PC-3 (cell line): ENCODE measurements around the gene CD79A. TPM values are rescaled to one million over a fixed set of nuclear protein-coding genes. Genes with fewer than 3 reads are reported as not detected.

Experiments used
- ATAC-seq: fragments of 200-7000 bp; cut with Tn5 transposase; 2 replicates; pipeline ENCODE4 v1.9.1; 2020; ENCODE audit warnings: mild to moderate bottlenecking, moderate library complexity
- BruUV-seq: library from RNA; stranded (reverse); fragments of 400-500 nt; replicated peaks from 2 replicates; lab custom pipeline; 2021; lab: Mats Ljungman, UMichigan
- CTCF ChIA-PET: fragments of 300-600 bp; sonication (Branson Sonifier 250); formaldehyde crosslinking; loops from one replicate; lab custom pipeline; 2022; ENCODE audit warnings: antibody characterized with exemption; lab: Charles Lee
- POLR2A ChIA-PET: fragments of 300-600 bp; sonication (Branson Sonifier 250); formaldehyde crosslinking; loops from one replicate; lab custom pipeline; 2022; ENCODE audit warnings: antibody characterized with exemption; ENCODE audit not compliant: unreplicated experiment; lab: Charles Lee
- DNase-seq: peaks from one replicate; pipeline ENCODE4 v3.0.0-alpha.2; 2015
- H2AFZ ChIP-seq: fragments of 300-600 bp; sonication (generic); 2 replicates; pipeline ENCODE4 v1.6.0; 2016; ENCODE audit warnings: antibody characterized with exemption, low read length
- H3F3A ChIP-seq: fragments of 300-600 bp; sonication (generic); one replicate; pipeline ENCODE4 v1.6.0; 2017; ENCODE audit warnings: antibody characterized with exemption, low read length, control low read depth, mild to moderate bottlenecking; ENCODE audit not compliant: unreplicated experiment
- H3K27ac ChIP-seq: fragments of 300-600 bp; sonication (generic); 2 replicates; pipeline ENCODE4 v1.5.1; 2016; ENCODE audit warnings: mild to moderate bottlenecking, low read length
- H3K27me3 ChIP-seq: fragments of 300-600 bp; sonication (generic); 2 replicates; pipeline ENCODE4 v1.6.1; 2016; ENCODE audit warnings: low read length, mixed read lengths
- H3K36me3 ChIP-seq: fragments of 300-600 bp; sonication (generic); 2 replicates; pipeline ENCODE4 v1.6.1; 2016; ENCODE audit warnings: low read depth, mixed run types, low read length, mixed read lengths
- H3K4me1 ChIP-seq: fragments of 300-600 bp; sonication (generic); 2 replicates; pipeline ENCODE4 v1.5.1; 2016; ENCODE audit warnings: low read length; ENCODE audit not compliant: insufficient read depth
- H3K4me2 ChIP-seq: fragments of 300-600 bp; sonication (generic); 2 replicates; pipeline ENCODE4 v1.6.0; 2016; ENCODE audit warnings: low read length
- H3K4me3 ChIP-seq: fragments of 300-600 bp; sonication (generic); 2 replicates; pipeline ENCODE4 v1.5.1; 2016; ENCODE audit warnings: mild to moderate bottlenecking, low read length, mixed read lengths
- H3K79me2 ChIP-seq: fragments of 300-600 bp; sonication (generic); 2 replicates; pipeline ENCODE4 v1.6.1; 2017; ENCODE audit warnings: low read length, mixed read lengths
- H3K9ac ChIP-seq: fragments of 300-600 bp; sonication (generic); 2 replicates; pipeline ENCODE4 v1.6.0; 2016; ENCODE audit warnings: mild to moderate bottlenecking, low read length
- H3K9me2 ChIP-seq: fragments of 300-600 bp; sonication (generic); replicated peaks from 2 replicates; pipeline ENCODE4 v1.6.1; 2016; ENCODE audit warnings: mixed run types, low read length, mixed read lengths
- H3K9me3 ChIP-seq: fragments of 300-600 bp; sonication (generic); 2 replicates; pipeline ENCODE4 v1.6.1; 2016; ENCODE audit warnings: low read length, mixed read lengths
- H4K20me1 ChIP-seq: fragments of 300-600 bp; sonication (generic); 2 replicates; pipeline ENCODE4 v1.6.1; 2016; ENCODE audit warnings: low read length, mixed read lengths
- EZH2 ChIP-seq: fragments of 300-600 bp; sonication (generic); IDR thresholded peaks from one replicate; pipeline ENCODE4 v1.6.1; 2017; ENCODE audit warnings: antibody characterized with exemption, mild to moderate bottlenecking, low read length; ENCODE audit not compliant: unreplicated experiment
- EZH2phosphoT487 ChIP-seq: fragments of 300-600 bp; sonication (generic); IDR thresholded peaks from 2 replicates; pipeline ENCODE4 v1.6.1; 2018; ENCODE audit warnings: mild to moderate bottlenecking, antibody characterized with exemption, low read length, borderline replicate concordance
- intact Hi-C: fragments of 100-400 bp; cut with micrococcal nuclease; formaldehyde crosslinking; loops from 2 replicates; pipeline ENCODE4 v1.9.0; 2023
- total RNA-seq: library from RNA; depleted of rRNA; stranded (reverse); fragments of >200 nt; gene quantifications from 2 replicates; pipeline ENCODE4 v1.2.3, GENCODE V29; 2014
- TF ChIP-seq, protein P1 (sequence below): fragments of 300-600 bp; sonication (generic); conservative IDR thresholded peaks from 2 replicates; pipeline ENCODE4 v1.5.1; 2017; ENCODE audit warnings: antibody characterized with exemption, low read depth, mild to moderate bottlenecking, low read length

CD79A gene
- total RNA-seq, 1 experiment from 2014 or later: 0.11 TPM

DNA sequence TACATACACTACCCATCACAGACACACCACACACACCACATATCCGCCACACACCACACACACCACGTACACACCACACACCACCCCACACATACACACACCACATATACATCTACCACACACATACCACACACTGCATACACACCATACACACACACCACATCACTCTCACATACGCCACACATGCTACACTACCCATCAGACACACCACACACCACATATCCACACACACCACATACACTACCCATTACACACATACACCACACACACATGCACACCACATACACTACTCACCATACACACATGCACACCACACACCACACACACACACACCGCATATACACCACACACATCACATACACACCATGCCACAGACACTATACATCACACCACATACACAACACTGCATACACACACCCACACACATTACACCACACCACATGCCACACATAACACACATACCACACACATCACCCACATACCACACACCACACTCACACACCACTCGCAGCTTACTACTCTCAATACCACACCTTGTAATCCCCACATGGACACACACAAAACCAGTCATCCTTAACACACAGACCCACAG is 41.7 kb downstream of the CD79A start:
- Histone ChIP-seq H3F3A (no peaks in the 10 kb centered on the region), H2AFZ (no peak overlapping the region), H3K36me3 (no peaks in the 10 kb centered on the region), H3K27me3 (peaks cover 18% of the 10 kb centered on the region), H3K79me2 (no peaks in the 10 kb centered on the region), H4K20me1 (no peaks in the 10 kb centered on the region), H3K9ac (no peak overlapping the region), H3K27ac (no peak overlapping the region), H3K9me2 (no peaks in the 10 kb centered on the region), H3K9me3 (no peaks in the 10 kb centered on the region), H3K4me3 (no peak overlapping the region), H3K4me1 (no peaks in the 10 kb centered on the region), H3K4me2 (no peak overlapping the region)
- ChIA-PET POLR2A (no interaction called here), CTCF (no interaction called here)
- TF ChIP-seq EZH2phosphoT487 (no peak), EZH2 (no peak)
- DNase-seq (no peak), ATAC-seq (no peak)
- no TSS peak for BruUV-seq
- intact Hi-C loops: no loop called here

DNA sequence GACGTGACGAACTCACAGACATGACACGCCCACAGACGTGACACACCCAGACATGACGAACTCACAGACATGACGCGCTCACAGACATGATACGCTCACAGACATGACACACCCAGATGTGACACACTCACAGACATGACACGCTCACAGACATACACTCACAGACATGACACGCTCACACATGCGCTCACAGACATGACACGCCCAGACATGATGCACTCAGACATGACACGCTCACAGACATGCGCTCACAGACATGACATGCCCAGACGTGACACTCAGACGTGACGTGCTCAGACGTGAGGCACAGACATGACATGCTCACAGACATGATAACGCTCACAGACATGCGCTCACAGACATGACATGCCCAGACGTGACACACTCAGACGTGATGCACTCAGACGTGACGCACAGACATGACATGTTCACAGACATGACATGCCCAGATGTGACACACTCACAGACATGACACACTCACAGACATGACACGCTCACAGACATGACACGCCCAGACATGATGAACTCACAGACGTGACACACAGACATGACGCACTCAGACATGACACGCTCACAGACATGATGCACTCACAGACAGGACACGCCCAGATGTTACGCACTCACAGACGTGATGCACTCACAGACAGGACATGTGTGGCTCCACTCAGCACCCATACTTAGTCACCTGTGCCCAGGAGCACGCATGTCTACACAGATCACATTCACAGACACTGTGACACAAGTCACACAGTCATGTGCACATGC is 43.1 kb downstream of the CD79A start:
- Histone ChIP-seq H3K4me2 (no peak overlapping the region), H3F3A (no peaks in the 10 kb centered on the region), H3K27ac (no peak overlapping the region), H3K9ac (no peak overlapping the region), H3K27me3 (peaks cover 11% of the 10 kb centered on the region), H3K4me1 (no peaks in the 10 kb centered on the region), H3K9me3 (no peaks in the 10 kb centered on the region), H3K9me2 (no peaks in the 10 kb centered on the region), H3K36me3 (no peaks in the 10 kb centered on the region), H2AFZ (no peak overlapping the region), H3K79me2 (no peaks in the 10 kb centered on the region), H4K20me1 (no peaks in the 10 kb centered on the region), H3K4me3 (no peak overlapping the region)
- ChIA-PET POLR2A (no interaction called here), CTCF (no interaction called here)
- TF ChIP-seq EZH2: no peak
- BruUV-seq: no TSS peak
- ATAC-seq: no peak
- intact Hi-C loops: no loop called here
- no peak for DNase-seq

DNA sequence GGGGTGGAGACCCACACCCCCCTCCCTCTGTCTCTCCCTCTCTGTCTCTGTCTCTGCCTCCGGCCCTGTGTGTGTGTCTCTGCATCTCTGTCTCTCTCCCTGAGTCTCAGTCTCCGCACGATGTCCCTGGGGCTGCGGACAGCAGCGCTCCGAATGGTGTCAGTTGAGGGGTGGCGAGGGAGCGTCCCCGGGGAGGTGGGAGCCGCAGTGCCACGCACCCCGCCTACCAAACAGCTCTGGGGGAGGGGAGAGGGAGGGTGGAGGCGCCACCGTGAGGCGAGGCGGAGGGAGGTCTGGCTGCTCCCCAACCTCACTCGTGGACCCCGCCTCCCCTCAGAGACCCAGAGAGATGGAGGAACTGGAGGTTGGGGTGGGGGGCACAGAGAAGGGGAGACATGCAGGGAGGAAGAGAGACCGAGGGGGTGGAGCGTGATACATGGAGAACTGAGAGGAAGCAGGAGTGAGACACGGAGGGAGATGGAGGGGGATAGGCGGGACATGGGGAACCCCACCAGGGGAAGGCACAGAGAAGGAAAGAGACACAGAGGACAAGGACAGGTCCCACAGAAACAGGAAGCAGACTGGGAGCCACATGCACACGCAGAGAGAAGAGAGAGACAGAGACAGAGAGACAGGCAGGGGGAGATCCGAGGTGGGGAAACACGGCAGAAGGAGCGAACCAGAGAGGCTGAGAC is 44.0 kb downstream of the CD79A start:
- ChIA-PET POLR2A (no interaction called here), CTCF (no interaction called here)
- Histone ChIP-seq H2AFZ (no peak overlapping the region), H3K79me2 (no peaks in the 10 kb centered on the region), H3K9me3 (no peaks in the 10 kb centered on the region), H3K4me3 (no peak overlapping the region), H3K4me2 (no peak overlapping the region), H3F3A (no peaks in the 10 kb centered on the region), H4K20me1 (no peaks in the 10 kb centered on the region), H3K27me3 (peaks cover 6% of the 10 kb centered on the region; the same call in 1 of the 2 replicates), H3K27ac (no peak overlapping the region), H3K4me1 (no peaks in the 10 kb centered on the region), H3K36me3 (no peaks in the 10 kb centered on the region), H3K9ac (no peak overlapping the region), H3K9me2 (no peaks in the 10 kb centered on the region)
- intact Hi-C loops: no loop called here
- DNase-seq (no peak), ATAC-seq (no peak)
- BruUV-seq: no TSS peak
- TF ChIP-seq, protein P1, sequence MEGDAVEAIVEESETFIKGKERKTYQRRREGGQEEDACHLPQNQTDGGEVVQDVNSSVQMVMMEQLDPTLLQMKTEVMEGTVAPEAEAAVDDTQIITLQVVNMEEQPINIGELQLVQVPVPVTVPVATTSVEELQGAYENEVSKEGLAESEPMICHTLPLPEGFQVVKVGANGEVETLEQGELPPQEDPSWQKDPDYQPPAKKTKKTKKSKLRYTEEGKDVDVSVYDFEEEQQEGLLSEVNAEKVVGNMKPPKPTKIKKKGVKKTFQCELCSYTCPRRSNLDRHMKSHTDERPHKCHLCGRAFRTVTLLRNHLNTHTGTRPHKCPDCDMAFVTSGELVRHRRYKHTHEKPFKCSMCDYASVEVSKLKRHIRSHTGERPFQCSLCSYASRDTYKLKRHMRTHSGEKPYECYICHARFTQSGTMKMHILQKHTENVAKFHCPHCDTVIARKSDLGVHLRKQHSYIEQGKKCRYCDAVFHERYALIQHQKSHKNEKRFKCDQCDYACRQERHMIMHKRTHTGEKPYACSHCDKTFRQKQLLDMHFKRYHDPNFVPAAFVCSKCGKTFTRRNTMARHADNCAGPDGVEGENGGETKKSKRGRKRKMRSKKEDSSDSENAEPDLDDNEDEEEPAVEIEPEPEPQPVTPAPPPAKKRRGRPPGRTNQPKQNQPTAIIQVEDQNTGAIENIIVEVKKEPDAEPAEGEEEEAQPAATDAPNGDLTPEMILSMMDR: no peak
- TF ChIP-seq EZH2phosphoT487 (no peak), EZH2 (no peak)
